Measurements from ENCODE around the gene TPRA1.

Gene TPRA1

GRCh38 chr3:127580327-127581060 is 10.0 kb downstream of the TPRA1 start:
- no peak overlapping the region for H3K4me3 ChIP-seq (replicated peaks; ENCODE audit: low read depth, low read length)
- DNase-seq (ENCODE audit: low read depth): no peak

GRCh38 chr3:127578802-127579201 is 11.7 kb downstream of the TPRA1 start:
- H3K4me3 ChIP-seq (replicated peaks; ENCODE audit: low read depth, low read length): no peak overlapping the region
- no peak for DNase-seq (ENCODE audit: low read depth)
- no peak for TF ChIP-seq CTCF (IDR thresholded peaks at IDR 0.05; ENCODE audit: low read length, missing control alignments)

More at GRCh38 chr3:127580327-127581060, 10.0 kb downstream of the TPRA1 start:
- TF ChIP-seq CTCF (IDR thresholded peaks at IDR 0.05; ENCODE audit: low read length, missing control alignments): no peak

GRCh38 chr3:127578168-127578567 is 12.4 kb downstream of the TPRA1 start:
- no peak for TF ChIP-seq CTCF (IDR thresholded peaks at IDR 0.05; ENCODE audit: low read length, missing control alignments)
- no peak overlapping the region for H3K4me3 ChIP-seq (replicated peaks; ENCODE audit: low read depth, low read length)
- no peak for DNase-seq (ENCODE audit: low read depth)

DNA sequence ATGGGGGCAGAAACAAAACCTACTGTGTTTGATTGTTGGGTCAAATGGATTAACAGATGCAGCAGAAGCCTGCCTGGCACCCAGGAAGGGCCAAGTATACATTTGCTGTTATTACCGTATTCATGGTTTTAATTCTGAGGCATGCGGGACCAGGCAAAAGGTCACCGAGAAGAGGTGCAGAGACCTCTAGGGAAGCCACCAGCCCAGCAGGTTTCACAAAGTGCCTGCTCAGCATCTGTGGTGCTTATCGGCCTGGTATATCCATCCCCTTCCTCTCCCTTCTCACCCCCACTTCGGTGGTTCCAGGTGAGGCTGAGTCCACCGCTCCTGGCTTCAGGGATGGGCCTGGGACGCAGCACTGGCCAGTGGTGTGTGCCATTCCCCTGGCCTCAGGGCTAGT is 13.1 kb downstream of the TPRA1 start:
- no peak for TF ChIP-seq CTCF (IDR thresholded peaks at IDR 0.05; ENCODE audit: low read length, missing control alignments)
- no peak for DNase-seq (ENCODE audit: low read depth)
- no peak overlapping the region for H3K4me3 ChIP-seq (replicated peaks; ENCODE audit: low read depth, low read length)

GRCh38 chr3:127574880-127575878 is 15.4 kb downstream of the TPRA1 start:
- TF ChIP-seq CTCF (IDR thresholded peaks at IDR 0.05; ENCODE audit: low read length, missing control alignments): peak; percentile 99
- DNase-seq (ENCODE audit: low read depth): peak; percentile 91

DNA sequence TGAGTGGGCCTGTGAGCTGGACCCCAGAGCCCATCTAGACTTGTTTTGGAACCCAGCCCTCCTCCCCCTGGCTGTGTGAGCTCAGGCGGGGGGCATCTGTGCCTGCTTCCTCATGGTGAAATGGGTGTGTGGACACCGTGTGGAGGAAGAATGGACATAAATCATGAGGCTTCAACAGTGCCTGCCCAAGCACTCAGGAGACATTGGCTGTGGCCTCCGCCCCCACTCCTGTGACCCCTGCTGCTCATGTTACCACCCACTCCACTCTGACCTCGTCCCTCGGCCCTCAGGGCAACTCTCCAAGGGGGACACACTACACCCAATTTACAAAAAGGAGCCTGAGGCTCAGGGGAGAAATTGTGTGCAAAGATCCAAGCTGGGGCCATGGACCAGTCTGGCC is 16.6 kb downstream of the TPRA1 start:
- TF ChIP-seq CTCF (IDR thresholded peaks at IDR 0.05; ENCODE audit: low read length, missing control alignments): no peak
- DNase-seq (ENCODE audit: low read depth): no peak
- no peak overlapping the region for H3K4me3 ChIP-seq (replicated peaks; ENCODE audit: low read depth, low read length)

More at GRCh38 chr3:127574880-127575878, 15.4 kb downstream of the TPRA1 start:
- no peak overlapping the region for H3K4me3 ChIP-seq (replicated peaks; ENCODE audit: low read depth, low read length)
